GM12865 (cell line): ENCODE results near the gene PGGHG.
"Not testable (repeated sequence)": the region's sequence is repeated elsewhere in the genome, so short reads cannot be mapped to it uniquely, and the experiment has no call there.

ENCODE experiments used
- DNase-seq: peaks from one replicate; pipeline ENCODE4 v3.0.0; 2010; ENCODE audit warnings: low read depth
- H3K4me3 ChIP-seq: 2 replicates; pipeline ENCODE4 v1.5.1; 2011; ENCODE audit warnings: mild to moderate bottlenecking, low read depth, low read length, control low read depth
- CTCF ChIP-seq: IDR thresholded peaks from 2 replicates; pipeline ENCODE4 v1.5.1; 2011; ENCODE audit warnings: low read length, control low read depth, low read depth, inconsistent platforms; ENCODE audit not compliant: insufficient read depth; ENCODE audit errors: missing control alignments

Gene PGGHG

GRCh38 chr11:326842-327580, 38.1 kb downstream of the PGGHG start:
- DNase-seq = peak; percentile 94
- no peak for TF ChIP-seq CTCF
- peak overlapping the region; percentile 40 for H3K4me3 ChIP-seq

- H3K4me3 ChIP-seq = no peak overlapping the region; the same call in 1 of the 2 replicates
- no peak for TF ChIP-seq CTCF
- DNase-seq = no peak
These were observed 38.6 kb downstream of the PGGHG start for GRCh38 chr11:327581-327923.

- TF ChIP-seq CTCF = no peak
- no peak for DNase-seq
- H3K4me3 ChIP-seq = no peak overlapping the region
These were observed 39.1 kb downstream of the PGGHG start for GRCh38 chr11:328012-328411.

- not testable (repeated sequence) for H3K4me3 ChIP-seq, DNase-seq
These were observed 39.7 kb downstream of the PGGHG start for GRCh38 chr11:328516-329100.

- no peak for TF ChIP-seq CTCF
- no peak for DNase-seq
- no peak overlapping the region for H3K4me3 ChIP-seq
These were observed 40.9 kb downstream of the PGGHG start for GRCh38 chr11:329886-330253.

- no peak overlapping the region for H3K4me3 ChIP-seq
- TF ChIP-seq CTCF = no peak
- no peak for DNase-seq
These were observed 41.4 kb downstream of the PGGHG start for GRCh38 chr11:330307-330693.

GRCh38 chr11:330694-331357, 41.9 kb downstream of the PGGHG start:
- no peak overlapping the region for H3K4me3 ChIP-seq
- TF ChIP-seq CTCF = no peak
- DNase-seq = peak; percentile 78
